ENCODE measurements around the gene RSPH9. TPM values are rescaled to one million over a fixed set of nuclear protein-coding genes. Genes with fewer than 3 reads are reported as not detected.
A peak's percentile ranks its signal among the peaks of the same experiment; 100 is the strongest.

RSPH9 gene
- total and polyA plus RNA-seq, 5 donors from 2014 or later: 0.15 to 1.4 (median 0.91) TPM

DNA sequence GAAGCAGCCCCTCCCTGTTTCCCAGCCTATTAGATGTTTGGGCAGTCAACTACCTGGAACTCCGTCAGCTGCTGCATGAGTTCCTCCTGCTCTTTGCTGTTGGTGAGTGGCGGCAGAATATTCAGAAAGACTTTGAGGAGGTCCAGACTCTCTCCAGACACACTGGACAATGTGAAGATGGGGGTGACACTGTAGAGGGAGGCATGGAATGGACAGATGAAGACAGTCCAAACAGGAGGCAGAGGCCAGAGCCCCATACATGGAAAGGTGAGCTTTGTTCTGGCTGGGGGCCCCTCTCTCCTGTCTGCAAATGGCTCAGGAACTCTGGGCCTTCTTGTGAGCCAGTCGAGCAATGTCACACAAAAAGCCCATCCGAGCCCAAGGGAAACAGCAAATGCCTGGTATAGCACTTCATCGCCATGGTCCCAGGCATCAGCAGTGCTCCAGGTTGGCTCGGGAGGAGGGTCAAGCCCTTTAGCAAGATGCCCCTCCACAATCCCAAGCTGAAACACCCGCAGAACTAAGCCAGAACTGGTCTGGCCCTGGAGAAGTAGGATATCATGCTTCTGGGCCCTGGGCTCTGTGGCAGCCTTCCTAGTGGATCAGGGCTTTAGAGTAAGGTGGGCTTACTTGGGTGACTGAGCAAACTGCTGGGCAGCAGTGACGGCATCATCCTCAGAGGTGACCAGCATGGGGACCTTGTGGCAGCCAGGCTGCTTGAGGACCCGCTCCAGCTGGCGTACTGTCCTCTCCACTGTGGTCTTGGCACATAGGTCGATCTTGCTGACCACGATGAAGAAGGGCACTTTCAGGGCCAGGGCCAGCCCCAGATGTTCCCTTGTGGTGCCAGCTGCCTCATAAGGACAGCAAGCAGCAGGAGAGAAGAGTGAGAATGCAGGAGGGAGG, 20.7 kb upstream of the RSPH9 start:
- peak overlapping the region in 1 of 3 donors; percentile 18 for H3K27ac Mint-ChIP-seq
- no peak overlapping the region for H3K27ac ChIP-seq (ENCODE audit: insufficient read depth, low read length, poor library complexity, severe bottlenecking)

DNA sequence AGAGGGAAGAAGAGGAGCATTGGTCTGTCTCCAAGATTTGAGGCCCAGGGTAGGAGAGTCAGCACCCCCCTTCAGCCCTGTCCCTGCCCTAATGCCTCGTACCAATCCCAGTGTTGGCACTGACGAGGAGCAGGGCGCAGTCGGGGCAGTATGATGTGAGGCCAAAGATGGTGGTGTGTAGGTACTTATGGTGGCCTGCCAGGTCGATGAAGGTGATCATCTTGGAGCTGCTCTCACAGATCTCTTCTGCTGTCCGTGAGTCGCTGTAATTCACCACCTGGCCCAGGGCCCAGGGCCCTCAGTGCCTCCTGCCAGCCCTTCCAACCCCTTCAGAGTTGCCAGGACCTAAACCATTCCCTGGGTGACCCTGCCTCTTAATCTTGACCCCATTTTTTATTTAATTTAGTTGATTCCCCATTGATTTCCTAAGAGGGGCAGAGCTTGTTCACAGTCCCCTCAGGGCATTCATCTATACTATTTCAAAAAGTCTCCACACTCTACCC, 20.0 kb upstream of the RSPH9 start:
- Mint-ChIP-seq H3K9me3 (no peaks in the 10 kb centered on the region), H3K27ac (no peak overlapping the region), H3K36me3 (peaks cover 36% of the 10 kb centered on the region), H3K4me3 (no peak overlapping the region), H3K27me3 (no peaks in the 10 kb centered on the region), H3K4me1 (peaks cover 11 to 43% (median 30%) of the 10 kb centered on the region in 4 donors)
- peaks cover 56% of the 10 kb centered on the region for H3K36me3 ChIP-seq (ENCODE audit: control insufficient read depth, insufficient read depth, low read length)
- no peaks in the 10 kb centered on the region for H3K9me3 ChIP-seq (ENCODE audit: control insufficient read depth in 2 of 2, low read length in 2 of 2)
- H3K4me1 ChIP-seq (ENCODE audit: control insufficient read depth, insufficient read depth, low read length, poor library complexity, severe bottlenecking): peaks cover 20% of the 10 kb centered on the region
- no peaks in the 10 kb centered on the region for H3K27me3 ChIP-seq (ENCODE audit: control insufficient read depth, insufficient read depth, low read length)
- DNase-seq (no peak), ATAC-seq (ENCODE audit: low read depth in 2 of 2) (no peak)
- no peak overlapping the region for H3K27ac ChIP-seq (ENCODE audit: insufficient read depth, low read length, poor library complexity, severe bottlenecking)
- no peak overlapping the region for H3K4me3 ChIP-seq (ENCODE audit: low read depth, low read length)

More for the DNA sequence above, 20.7 kb upstream of the RSPH9 start:
- Histone ChIP-seq H3K4me1 (ENCODE audit: control insufficient read depth, insufficient read depth, low read length, poor library complexity, severe bottlenecking) (peaks cover 18% of the 10 kb centered on the region), H3K9me3 (ENCODE audit: control insufficient read depth in 2 of 2, low read length in 2 of 2) (no peaks in the 10 kb centered on the region), H3K36me3 (ENCODE audit: control insufficient read depth, insufficient read depth, low read length) (peaks cover 56% of the 10 kb centered on the region), H3K27me3 (ENCODE audit: control insufficient read depth, insufficient read depth, low read length) (no peaks in the 10 kb centered on the region), H3K4me3 (ENCODE audit: low read depth, low read length) (no peak overlapping the region)
- H3K4me1 Mint-ChIP-seq: peaks cover 10 to 43% (median 28%) of the 10 kb centered on the region in 4 donors
- DNase-seq (no peak), ATAC-seq (ENCODE audit: low read depth in 2 of 2) (no peak)
- H3K9me3 Mint-ChIP-seq: no peaks in the 10 kb centered on the region
- H3K27me3 Mint-ChIP-seq: no peaks in the 10 kb centered on the region
- peak overlapping the region in 3 of 4 donors; percentile 5 to 79 (median 20) for H3K4me3 Mint-ChIP-seq
- H3K36me3 Mint-ChIP-seq: peaks cover 36% of the 10 kb centered on the region

GRCh38 chr6:43625393-43625992, 19.3 kb upstream of the RSPH9 start:
- peak overlapping the region in 1 of 3 donors; percentile 13 for H3K27ac Mint-ChIP-seq
- peaks cover 15 to 43% (median 32%) of the 10 kb centered on the region in 4 donors for H3K4me1 Mint-ChIP-seq
- Histone ChIP-seq H3K27me3 (ENCODE audit: control insufficient read depth, insufficient read depth, low read length) (no peaks in the 10 kb centered on the region), H3K4me3 (ENCODE audit: low read depth, low read length) (no peak overlapping the region), H3K4me1 (ENCODE audit: control insufficient read depth, insufficient read depth, low read length, poor library complexity, severe bottlenecking) (peaks cover 26% of the 10 kb centered on the region), H3K36me3 (ENCODE audit: control insufficient read depth, insufficient read depth, low read length) (peaks cover 56% of the 10 kb centered on the region), H3K9me3 (ENCODE audit: control insufficient read depth in 2 of 2, low read length in 2 of 2) (no peaks in the 10 kb centered on the region), H3K27ac (ENCODE audit: insufficient read depth, low read length, poor library complexity, severe bottlenecking) (no peak overlapping the region)
- no peaks in the 10 kb centered on the region for H3K27me3 Mint-ChIP-seq
- peak overlapping the region in 1 of 4 donors; percentile 67 for H3K4me3 Mint-ChIP-seq
- peaks cover 34% of the 10 kb centered on the region for H3K36me3 Mint-ChIP-seq
- no peak for DNase-seq
- ATAC-seq (ENCODE audit: low read depth in 2 of 2): no peak
- no peaks in the 10 kb centered on the region for H3K9me3 Mint-ChIP-seq

- Histone ChIP-seq H3K4me3 (ENCODE audit: low read depth, low read length) (no peak overlapping the region), H3K36me3 (ENCODE audit: control insufficient read depth, insufficient read depth, low read length) (peaks cover 41% of the 10 kb centered on the region), H3K27ac (ENCODE audit: insufficient read depth, low read length, poor library complexity, severe bottlenecking) (no peak overlapping the region), H3K4me1 (ENCODE audit: control insufficient read depth, insufficient read depth, low read length, poor library complexity, severe bottlenecking) (peaks cover 27% of the 10 kb centered on the region), H3K27me3 (ENCODE audit: control insufficient read depth, insufficient read depth, low read length) (no peaks in the 10 kb centered on the region), H3K9me3 (ENCODE audit: control insufficient read depth in 2 of 2, low read length in 2 of 2) (no peaks in the 10 kb centered on the region)
- DNase-seq (no peak), ATAC-seq (ENCODE audit: low read depth in 2 of 2) (no peak)
- H3K27ac Mint-ChIP-seq: peak overlapping the region; percentile 52 to 78 (median 76)
- peak overlapping the region; percentile 76 to 99 (median 80) for H3K4me3 Mint-ChIP-seq
- H3K36me3 Mint-ChIP-seq: peaks cover 23% of the 10 kb centered on the region
- H3K27me3 Mint-ChIP-seq: no peaks in the 10 kb centered on the region
- H3K4me1 Mint-ChIP-seq: peaks cover 15 to 42% (median 29%) of the 10 kb centered on the region in 4 donors
- no peaks in the 10 kb centered on the region for H3K9me3 Mint-ChIP-seq
Observed at GRCh38 chr6:43627008-43627825, 17.6 kb upstream of the RSPH9 start.

GRCh38 chr6:43628393-43629103, 16.3 kb upstream of the RSPH9 start:
- H3K36me3 ChIP-seq (ENCODE audit: control insufficient read depth, insufficient read depth, low read length): peaks cover 29% of the 10 kb centered on the region
- Mint-ChIP-seq H3K4me3 (peak overlapping the region; percentile 99 to 100 (median 100)), H3K36me3 (peaks cover 12% of the 10 kb centered on the region), H3K27ac (peak overlapping the region; percentile 93 to 98 (median 97)), H3K9me3 (no peaks in the 10 kb centered on the region), H3K27me3 (no peaks in the 10 kb centered on the region), H3K4me1 (peaks cover 15 to 42% (median 28%) of the 10 kb centered on the region in 4 donors)
- H3K4me3 ChIP-seq (ENCODE audit: low read depth, low read length): peak overlapping the region; percentile 89
- peak overlapping the region; percentile 87 for H3K27ac ChIP-seq (ENCODE audit: insufficient read depth, low read length, poor library complexity, severe bottlenecking)
- peak; percentile 50 to 77 (median 56) for DNase-seq
- ATAC-seq (ENCODE audit: low read depth in 2 of 2): peak; percentile 17 to 30
- H3K9me3 ChIP-seq (ENCODE audit: control insufficient read depth in 2 of 2, low read length in 2 of 2): no peaks in the 10 kb centered on the region
- no peaks in the 10 kb centered on the region for H3K27me3 ChIP-seq (ENCODE audit: control insufficient read depth, insufficient read depth, low read length)
- peaks cover 27% of the 10 kb centered on the region for H3K4me1 ChIP-seq (ENCODE audit: control insufficient read depth, insufficient read depth, low read length, poor library complexity, severe bottlenecking)

DNA sequence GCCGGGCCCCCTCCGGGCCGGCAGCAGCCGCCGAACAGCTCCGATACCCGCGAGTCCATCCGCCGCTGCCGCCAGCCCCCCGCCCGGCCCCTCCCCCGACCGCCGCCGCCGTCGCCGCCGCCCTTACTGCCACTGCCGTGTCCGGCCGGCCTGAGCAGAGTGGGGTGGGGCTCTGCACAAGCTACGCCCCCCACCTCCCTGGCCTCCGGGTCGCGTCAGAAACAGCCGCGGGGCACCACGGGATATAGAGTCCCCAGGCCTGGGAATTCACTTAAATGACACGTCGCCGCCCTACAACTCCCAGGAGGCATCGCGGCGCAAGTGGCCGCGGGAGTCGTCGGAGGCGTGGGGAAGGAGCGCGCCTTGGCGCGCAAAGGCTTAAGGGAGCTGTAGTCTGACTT, 15.7 kb upstream of the RSPH9 start, which contains the start of gene GTPBP2:
Gene GTPBP2 (minus strand): TSS at position 161 of the 401 bp plus-strand sequence. CDS start 102 bp downstream, at position 59.
- peak within 1 kb of the TSS; percentile 99 to 100 (median 100) for H3K4me3 Mint-ChIP-seq
- Histone ChIP-seq H3K9me3 (ENCODE audit: control insufficient read depth in 2 of 2, low read length in 2 of 2) (no peaks in the 10 kb centered on the region), H3K36me3 (ENCODE audit: control insufficient read depth, insufficient read depth, low read length) (peaks cover 23% of the 10 kb centered on the region), H3K4me1 (ENCODE audit: control insufficient read depth, insufficient read depth, low read length, poor library complexity, severe bottlenecking) (peaks cover 27% of the 10 kb centered on the region), H3K27ac (ENCODE audit: insufficient read depth, low read length, poor library complexity, severe bottlenecking) (peak within 1 kb of the TSS; percentile 87), H3K4me3 (ENCODE audit: low read depth, low read length) (peak within 1 kb of the TSS; percentile 89), H3K27me3 (ENCODE audit: control insufficient read depth, insufficient read depth, low read length) (no peaks in the 10 kb centered on the region)
- DNase-seq (peak; percentile 93 to 99 (median 97)), ATAC-seq (ENCODE audit: low read depth in 2 of 2) (peak; percentile 90 to 91)
- H3K27ac Mint-ChIP-seq: peak within 1 kb of the TSS; percentile 93 to 98 (median 98)
- peaks cover 15 to 42% (median 28%) of the 10 kb centered on the region in 4 donors for H3K4me1 Mint-ChIP-seq
- H3K36me3 Mint-ChIP-seq: peaks cover 7% of the 10 kb centered on the region
- H3K9me3 Mint-ChIP-seq: no peaks in the 10 kb centered on the region
- no peaks in the 10 kb centered on the region for H3K27me3 Mint-ChIP-seq

Data from CD4-positive, CD25-positive, alpha-beta regulatory T cell (primary cell).